Brain microvascular endothelial cell (primary cell): Measurements from ENCODE around the gene SOD3.

Experiments
- DNase-seq: peaks from one replicate; pipeline ENCODE4 v3.0.0-alpha.2; 2020
- H3K27ac ChIP-seq: fragments of 250-450 bp; sonication (Bioruptor Pico); 2 replicates; pipeline ENCODE4 v1.5.1; 2020; ENCODE audit warnings: mild to moderate bottlenecking, moderate library complexity
- H3K27me3 ChIP-seq: fragments of 250-450 bp; sonication (Bioruptor Pico); replicated peaks from 2 replicates; pipeline ENCODE4 v1.5.1; 2020; ENCODE audit warnings: mild to moderate bottlenecking
- H3K36me3 ChIP-seq: fragments of 250-450 bp; sonication (Bioruptor Pico); replicated peaks from 2 replicates; pipeline ENCODE4 v1.5.1; 2020; ENCODE audit warnings: mild to moderate bottlenecking
- H3K4me3 ChIP-seq: 2 replicates; pipeline ENCODE4 v1.5.1; 2011; ENCODE audit warnings: low read depth, mild to moderate bottlenecking, control low read depth, low read length, moderate library complexity
- in situ Hi-C: cut with HindIII; loops from 2 replicates; pipeline ENCODE4 v1.10.0; 2017; ENCODE audit warnings: low sequenced_read_pairs, low pct_ligation_motif_present
- TF ChIP-seq, protein P1 (sequence below): IDR thresholded peaks from 2 replicates; pipeline ENCODE4 v1.5.1; 2011; ENCODE audit warnings: low read depth, mild to moderate bottlenecking, moderate library complexity, low read length, control low read depth, inconsistent platforms; ENCODE audit errors: missing control alignments

SOD3 gene

DNA sequence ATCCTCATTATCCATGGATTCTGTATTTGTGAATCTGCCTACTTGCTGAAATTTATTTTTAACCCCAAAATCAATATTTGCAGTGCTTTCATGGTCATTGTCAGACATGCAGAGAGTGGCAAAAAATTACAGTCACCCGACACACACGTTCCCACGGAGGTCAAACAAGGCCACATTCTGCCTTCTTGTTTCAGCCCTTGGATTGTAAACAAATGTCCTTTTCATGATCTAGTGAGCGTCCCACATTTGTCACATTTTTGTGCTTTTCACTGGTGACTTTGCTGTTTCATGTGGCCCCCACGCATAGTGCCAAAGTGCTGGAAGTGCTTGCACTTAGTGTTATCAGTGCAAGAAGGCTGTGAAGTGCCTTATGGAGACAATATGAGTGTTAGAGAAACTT lies 45.0 kb downstream of the SOD3 start:
- in situ Hi-C loops = no loop called here
- H3K27me3 ChIP-seq = no peaks in the 10 kb centered on the region
- DNase-seq = no peak
- no peaks in the 10 kb centered on the region for H3K36me3 ChIP-seq
- TF ChIP-seq, protein P1, sequence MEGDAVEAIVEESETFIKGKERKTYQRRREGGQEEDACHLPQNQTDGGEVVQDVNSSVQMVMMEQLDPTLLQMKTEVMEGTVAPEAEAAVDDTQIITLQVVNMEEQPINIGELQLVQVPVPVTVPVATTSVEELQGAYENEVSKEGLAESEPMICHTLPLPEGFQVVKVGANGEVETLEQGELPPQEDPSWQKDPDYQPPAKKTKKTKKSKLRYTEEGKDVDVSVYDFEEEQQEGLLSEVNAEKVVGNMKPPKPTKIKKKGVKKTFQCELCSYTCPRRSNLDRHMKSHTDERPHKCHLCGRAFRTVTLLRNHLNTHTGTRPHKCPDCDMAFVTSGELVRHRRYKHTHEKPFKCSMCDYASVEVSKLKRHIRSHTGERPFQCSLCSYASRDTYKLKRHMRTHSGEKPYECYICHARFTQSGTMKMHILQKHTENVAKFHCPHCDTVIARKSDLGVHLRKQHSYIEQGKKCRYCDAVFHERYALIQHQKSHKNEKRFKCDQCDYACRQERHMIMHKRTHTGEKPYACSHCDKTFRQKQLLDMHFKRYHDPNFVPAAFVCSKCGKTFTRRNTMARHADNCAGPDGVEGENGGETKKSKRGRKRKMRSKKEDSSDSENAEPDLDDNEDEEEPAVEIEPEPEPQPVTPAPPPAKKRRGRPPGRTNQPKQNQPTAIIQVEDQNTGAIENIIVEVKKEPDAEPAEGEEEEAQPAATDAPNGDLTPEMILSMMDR = no peak
- no peak overlapping the region for H3K27ac ChIP-seq
- H3K4me3 ChIP-seq = no peak overlapping the region

- H3K36me3 ChIP-seq = no peaks in the 10 kb centered on the region
- H3K27me3 ChIP-seq = no peaks in the 10 kb centered on the region
- in situ Hi-C loops = no loop called here
- no peak overlapping the region for H3K4me3 ChIP-seq
- DNase-seq = no peak
- TF ChIP-seq, protein P1 = no peak
- H3K27ac ChIP-seq = no peak overlapping the region
Measured at GRCh38 chr4:24840826-24841543, 45.6 kb downstream of the SOD3 start.

DNA sequence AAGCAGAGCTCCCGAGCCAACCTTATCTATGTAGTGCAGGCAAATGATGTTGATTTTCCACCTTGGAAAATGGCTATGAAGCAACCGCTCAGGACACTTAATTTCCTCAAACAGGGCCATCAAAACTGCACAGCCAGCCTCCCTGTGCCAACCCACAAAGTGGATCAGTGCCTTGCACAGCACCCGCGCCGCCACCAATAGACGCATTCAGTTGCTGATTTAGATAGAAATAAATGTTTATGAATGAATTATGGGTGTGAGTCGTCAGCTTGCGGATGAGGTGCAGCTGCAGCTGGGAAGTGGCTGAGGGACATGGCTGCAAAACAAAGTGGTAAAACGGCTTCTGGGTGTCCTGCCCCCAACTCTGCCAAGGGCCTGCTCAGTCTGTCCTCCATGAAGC lies 47.0 kb downstream of the SOD3 start:
- in situ Hi-C loops = no loop called here
- H3K4me3 ChIP-seq = no peak overlapping the region
- H3K27ac ChIP-seq = no peak overlapping the region
- no peak for DNase-seq
- TF ChIP-seq, protein P1 = no peak
- H3K27me3 ChIP-seq = no peaks in the 10 kb centered on the region
- no peaks in the 10 kb centered on the region for H3K36me3 ChIP-seq

- in situ Hi-C loops = no loop called here
- no peak for DNase-seq
- TF ChIP-seq, protein P1 = no peak
- Histone ChIP-seq H3K27me3 (no peaks in the 10 kb centered on the region), H3K36me3 (no peaks in the 10 kb centered on the region), H3K27ac (no peak overlapping the region), H3K4me3 (no peak overlapping the region)
Measured at GRCh38 chr4:24843096-24843495, 47.7 kb downstream of the SOD3 start.

- no peak for DNase-seq
- in situ Hi-C loops = no loop called here
- Histone ChIP-seq H3K27me3 (no peaks in the 10 kb centered on the region), H3K4me3 (no peak overlapping the region), H3K36me3 (no peaks in the 10 kb centered on the region), H3K27ac (no peak overlapping the region)
- TF ChIP-seq, protein P1 = no peak
Measured at GRCh38 chr4:24845132-24845531, 49.8 kb downstream of the SOD3 start.

- Histone ChIP-seq H3K27ac (no peak overlapping the region), H3K4me3 (no peak overlapping the region), H3K27me3 (no peaks in the 10 kb centered on the region), H3K36me3 (no peaks in the 10 kb centered on the region)
- DNase-seq = no peak
- in situ Hi-C loops = no loop called here
- TF ChIP-seq, protein P1 = no peak
Measured at GRCh38 chr4:24845902-24846301, 50.5 kb downstream of the SOD3 start.
